Hepatocyte (in vitro differentiated cells): ENCODE data around the gene BANK1.

Source experiments
- EZH2 ChIP-seq: fragments of 200-600 bp; sonication (generic); IDR thresholded peaks from 2 replicates; pipeline ENCODE4 v1.6.1; 2016; ENCODE audit warnings: antibody characterized with exemption, mild to moderate bottlenecking, borderline replicate concordance
- TF ChIP-seq, protein P1 (sequence below): fragments of 200-600 bp; sonication (generic); IDR thresholded peaks from 2 replicates; pipeline ENCODE4 v1.5.1; 2016; ENCODE audit warnings: antibody characterized with exemption, mild to moderate bottlenecking; ENCODE audit not compliant: poor library complexity

DNA sequence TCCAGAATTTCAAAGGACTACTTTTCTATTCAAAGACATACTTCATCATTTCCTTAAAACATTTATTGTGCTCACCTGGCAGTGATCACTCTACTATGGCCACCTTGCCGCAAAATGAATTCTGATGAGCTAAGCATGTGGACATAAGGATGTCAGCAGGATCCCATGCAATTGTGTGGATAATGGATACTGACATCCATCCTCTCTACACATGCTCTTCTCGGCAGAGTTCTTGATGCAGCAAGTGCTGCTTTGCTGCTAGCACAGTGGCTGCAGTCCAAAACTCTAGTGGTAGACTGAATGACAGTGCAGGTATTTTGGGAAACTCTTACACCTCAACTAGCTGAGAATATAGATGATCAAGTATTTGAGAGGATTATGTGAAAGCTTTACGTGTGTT is 168.0 kb downstream of the BANK1 start:
- TF ChIP-seq, protein P1, sequence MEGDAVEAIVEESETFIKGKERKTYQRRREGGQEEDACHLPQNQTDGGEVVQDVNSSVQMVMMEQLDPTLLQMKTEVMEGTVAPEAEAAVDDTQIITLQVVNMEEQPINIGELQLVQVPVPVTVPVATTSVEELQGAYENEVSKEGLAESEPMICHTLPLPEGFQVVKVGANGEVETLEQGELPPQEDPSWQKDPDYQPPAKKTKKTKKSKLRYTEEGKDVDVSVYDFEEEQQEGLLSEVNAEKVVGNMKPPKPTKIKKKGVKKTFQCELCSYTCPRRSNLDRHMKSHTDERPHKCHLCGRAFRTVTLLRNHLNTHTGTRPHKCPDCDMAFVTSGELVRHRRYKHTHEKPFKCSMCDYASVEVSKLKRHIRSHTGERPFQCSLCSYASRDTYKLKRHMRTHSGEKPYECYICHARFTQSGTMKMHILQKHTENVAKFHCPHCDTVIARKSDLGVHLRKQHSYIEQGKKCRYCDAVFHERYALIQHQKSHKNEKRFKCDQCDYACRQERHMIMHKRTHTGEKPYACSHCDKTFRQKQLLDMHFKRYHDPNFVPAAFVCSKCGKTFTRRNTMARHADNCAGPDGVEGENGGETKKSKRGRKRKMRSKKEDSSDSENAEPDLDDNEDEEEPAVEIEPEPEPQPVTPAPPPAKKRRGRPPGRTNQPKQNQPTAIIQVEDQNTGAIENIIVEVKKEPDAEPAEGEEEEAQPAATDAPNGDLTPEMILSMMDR = no peak
- TF ChIP-seq EZH2 = no peak
